HG02970 (cell line): ENCODE results near the gene CNPY2.
"Not testable (repeated sequence)": the region's sequence is repeated elsewhere in the genome, so short reads cannot be mapped to it uniquely, and the experiment has no call there.

Experiments
- ATAC-seq: cut with Tn5 transposase; IDR thresholded peaks from one replicate; pipeline ENCODE4 v1.9.1; 2021; ENCODE audit warnings: mild to moderate bottlenecking, moderate library complexity, moderate number of reproducible peaks; ENCODE audit not compliant: unreplicated experiment, low FRiP score

Gene CNPY2

DNA sequence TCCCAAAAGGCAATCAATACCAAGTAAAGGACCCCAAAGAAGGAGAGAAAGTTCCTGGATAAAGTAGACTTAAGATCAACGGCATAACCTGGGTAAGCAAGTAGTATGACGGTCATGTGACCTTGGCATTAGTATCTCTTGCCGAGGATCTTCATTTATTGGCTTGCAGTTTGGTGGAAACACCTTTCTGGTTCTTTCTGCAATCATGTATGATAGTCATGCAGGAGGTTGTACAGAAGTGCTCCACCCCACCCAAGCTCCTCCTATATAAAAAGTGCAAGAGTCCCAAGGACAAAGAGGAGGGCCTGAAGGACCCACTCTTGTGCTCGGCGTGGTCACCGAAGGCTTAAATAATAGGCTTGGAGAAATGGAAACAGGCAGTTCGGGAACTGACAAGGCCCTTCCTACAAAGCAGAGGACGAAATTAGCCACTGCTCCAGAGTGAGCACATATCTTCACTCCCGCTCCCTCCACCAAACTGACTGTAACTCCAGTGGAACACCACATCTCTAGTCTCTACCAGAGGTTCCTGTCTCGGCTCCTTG lies 16.4 kb downstream of the CNPY2 start:
- no peak for ATAC-seq

DNA sequence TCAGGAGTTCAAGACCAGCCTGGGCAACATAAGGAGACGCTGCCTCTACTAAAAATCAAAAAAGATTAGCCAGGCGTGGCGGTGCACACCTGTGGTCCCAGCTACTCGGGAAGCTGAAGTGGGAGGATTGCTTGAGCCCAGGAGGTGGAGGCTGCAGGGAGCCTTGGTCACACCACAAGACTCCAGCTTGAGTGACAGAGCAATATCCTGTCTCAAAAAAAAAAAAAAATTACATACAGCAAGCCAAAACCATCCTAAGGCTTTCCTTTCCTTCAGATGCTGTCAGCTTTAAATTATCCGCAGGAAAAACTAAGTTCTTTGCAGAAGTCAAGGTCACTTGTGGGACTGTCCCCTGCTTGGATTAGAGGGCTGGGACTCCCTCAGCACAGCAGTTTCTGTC lies 17.0 kb downstream of the CNPY2 start:
- ATAC-seq, result no peak

DNA sequence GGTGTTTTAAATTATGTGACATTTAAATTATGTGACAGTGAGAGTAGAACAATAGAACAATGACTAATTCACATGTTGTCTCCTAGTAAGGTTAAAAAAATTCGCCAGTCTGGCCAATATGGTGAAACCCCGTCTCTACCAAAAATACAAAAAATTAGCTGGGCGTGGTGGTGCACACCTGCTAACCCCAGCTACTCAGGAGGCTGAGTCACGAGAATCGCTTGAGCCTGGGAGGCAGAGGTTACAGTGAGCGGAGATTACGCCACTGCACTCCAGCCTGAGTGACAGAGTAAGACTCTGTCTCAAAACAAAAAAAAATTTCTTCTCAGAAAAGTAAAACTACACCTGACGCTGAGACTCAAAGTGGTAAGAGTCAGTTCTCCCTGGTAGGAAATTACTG lies 18.4 kb downstream of the CNPY2 start:
- ATAC-seq, result no peak

DNA sequence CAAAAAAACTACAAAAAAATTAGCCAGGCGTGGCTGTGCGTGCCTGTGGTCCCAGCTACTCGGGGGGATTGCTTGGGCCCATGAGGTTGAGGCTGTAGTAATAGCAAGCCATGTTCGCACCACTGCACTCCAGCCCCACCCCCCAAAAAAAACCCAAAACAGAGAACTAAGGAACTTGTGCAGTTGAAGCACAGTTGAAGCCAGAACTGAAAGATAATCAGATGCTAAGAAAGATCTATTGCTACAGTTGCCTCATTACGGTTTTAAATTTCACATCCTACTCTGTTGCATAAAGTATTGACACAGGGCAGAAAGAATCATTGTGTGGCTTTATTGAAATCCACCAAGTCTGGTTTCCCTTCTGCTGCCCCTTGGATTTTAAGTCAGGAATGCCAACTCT lies 19.5 kb downstream of the CNPY2 start:
- no peak for ATAC-seq

DNA sequence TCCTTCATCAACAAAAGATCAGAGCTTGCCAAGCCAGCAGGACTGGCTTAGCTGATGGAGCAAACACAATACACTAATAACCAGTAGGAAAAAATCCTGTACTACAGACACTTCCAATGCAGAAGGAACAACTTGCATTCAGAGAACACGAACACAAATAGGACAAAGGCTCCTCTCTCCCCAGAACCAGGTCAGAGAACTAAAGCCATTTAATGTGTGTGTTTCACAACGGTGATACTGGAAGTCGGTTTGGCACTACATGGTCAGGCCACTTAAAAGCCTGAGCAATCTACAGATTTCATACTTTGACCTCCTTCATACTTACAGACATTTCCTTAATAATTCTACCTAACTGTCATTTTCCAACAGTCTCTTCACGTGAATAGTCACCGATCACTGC lies 22.0 kb downstream of the CNPY2 start:
- ATAC-seq, result no peak

DNA sequence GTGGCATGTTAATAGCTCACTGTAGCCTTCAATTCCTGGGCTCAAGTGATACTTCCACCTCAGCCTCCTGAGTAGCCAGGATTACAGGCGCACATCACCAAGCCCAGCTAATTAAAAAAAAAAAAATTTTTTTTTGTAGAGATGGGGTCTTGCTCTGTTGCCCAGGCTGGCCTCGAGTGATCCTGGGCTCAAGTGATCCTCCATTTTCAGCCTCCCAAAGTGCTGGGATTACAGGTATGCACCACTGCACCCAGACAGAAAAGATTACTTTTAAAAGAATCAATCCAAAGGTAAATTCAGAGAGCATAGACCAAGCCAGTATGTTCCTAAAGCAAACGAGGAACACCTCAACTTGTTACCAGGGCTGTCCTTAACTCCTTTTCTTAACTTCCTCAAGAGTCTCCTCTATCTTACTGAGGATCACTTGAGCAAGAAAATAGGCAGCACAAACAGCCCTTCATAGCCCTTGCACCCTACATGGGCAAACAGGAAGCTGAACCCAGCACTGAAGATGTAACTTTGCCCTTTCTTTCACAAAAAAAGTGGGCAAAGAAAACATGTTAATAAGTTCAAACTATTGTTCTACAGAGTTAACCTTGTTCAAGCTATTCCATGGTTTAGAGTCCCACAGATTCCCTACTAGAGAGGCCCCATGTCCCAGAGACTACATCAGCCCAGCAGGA lies 26.9 kb downstream of the CNPY2 start:
- no peak for ATAC-seq

DNA sequence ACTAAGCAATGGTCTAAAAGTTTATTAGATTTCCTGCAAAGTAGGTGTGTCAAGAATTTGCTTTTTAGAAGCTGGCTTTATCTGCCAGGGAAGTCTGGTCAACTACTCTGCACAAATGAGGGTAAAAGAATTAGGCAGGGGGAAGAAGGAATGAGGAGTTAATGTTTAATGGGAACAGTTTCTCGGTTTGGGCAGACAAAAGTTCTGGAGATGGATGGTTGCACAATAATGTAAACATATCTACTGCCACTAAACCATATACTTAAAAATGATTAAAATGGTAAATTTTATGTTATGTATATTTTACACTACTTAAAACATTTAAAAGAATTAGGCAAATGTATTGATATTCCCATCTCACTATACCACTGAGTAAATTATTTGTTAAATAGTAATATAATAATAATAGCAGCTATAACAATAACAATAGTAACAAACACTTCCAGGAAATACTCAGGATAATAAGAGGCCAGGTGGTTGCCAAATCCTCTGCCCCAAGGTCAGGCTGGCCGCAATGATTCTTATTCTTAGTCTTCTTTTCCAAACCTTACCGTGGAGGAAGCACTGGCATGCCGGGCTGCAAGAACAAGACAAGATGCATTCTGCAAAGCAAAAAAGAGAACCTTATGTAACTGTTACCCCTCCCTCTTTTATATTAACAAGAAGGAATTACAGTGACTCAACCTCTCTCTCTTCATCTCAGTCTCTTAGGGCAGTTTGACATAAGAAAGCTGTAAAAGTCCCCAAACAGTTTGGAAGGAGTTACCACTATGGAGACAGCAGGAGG lies 29.6 kb downstream of the CNPY2 start:
- ATAC-seq, result no peak

DNA sequence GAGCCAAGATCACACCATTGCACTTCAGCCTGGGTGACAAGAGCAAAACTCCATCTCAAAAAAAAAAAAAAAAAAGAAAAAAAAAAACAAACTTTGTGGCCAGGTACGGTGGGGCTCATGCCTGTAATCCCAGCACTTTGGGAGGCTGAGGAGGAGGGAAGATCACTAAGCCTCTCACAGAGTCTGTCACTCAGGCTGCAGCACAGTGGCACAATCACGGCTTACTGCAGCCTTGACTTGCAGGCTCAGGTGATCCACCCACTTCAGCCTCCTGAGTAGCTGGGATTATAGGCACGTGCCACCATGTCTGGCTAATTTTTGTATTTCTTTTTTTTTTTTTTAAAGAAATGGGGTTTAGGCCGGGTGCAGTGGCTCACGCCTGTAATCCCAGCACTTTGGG lies 31.5 kb downstream of the CNPY2 start:
- not testable (repeated sequence) for ATAC-seq

DNA sequence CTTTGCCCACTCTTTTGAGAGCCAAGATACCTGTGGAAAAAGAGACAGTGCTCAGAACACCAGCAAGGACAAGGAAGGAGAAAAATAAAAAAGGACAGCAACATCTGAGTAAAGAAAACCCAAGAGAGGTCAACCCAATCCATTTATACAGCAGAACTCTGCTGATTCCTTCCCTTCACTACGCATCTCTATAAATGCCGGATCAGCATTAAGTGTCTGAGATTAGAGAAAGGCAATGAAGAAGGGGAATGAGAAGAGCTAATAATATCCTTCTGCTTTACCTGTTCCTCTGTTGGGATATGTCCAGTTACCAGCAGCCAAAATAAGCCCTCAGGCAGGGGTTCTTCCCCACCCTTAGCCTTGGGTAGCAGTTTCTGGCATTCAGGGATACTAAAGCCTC lies 33.2 kb downstream of the CNPY2 start:
- no peak for ATAC-seq

DNA sequence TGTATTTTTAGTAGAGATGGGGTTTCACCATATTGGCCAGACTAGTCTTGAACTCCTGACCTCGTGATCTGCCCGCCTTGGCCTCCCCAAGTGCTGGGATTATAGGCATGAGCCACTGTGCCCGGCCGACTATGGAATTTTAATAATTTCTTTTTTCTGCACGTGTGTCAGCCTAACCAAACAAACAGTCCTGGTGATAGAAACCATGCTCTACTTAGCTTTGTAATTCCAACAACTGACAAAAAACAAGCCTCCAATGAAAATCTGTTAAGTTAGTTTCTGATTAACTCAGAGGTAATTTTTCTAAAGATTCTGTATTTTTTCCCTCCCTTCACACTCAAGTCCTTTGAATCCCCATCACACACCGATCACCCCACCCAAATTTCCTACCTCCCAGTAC lies 33.8 kb downstream of the CNPY2 start:
- no peak for ATAC-seq

DNA sequence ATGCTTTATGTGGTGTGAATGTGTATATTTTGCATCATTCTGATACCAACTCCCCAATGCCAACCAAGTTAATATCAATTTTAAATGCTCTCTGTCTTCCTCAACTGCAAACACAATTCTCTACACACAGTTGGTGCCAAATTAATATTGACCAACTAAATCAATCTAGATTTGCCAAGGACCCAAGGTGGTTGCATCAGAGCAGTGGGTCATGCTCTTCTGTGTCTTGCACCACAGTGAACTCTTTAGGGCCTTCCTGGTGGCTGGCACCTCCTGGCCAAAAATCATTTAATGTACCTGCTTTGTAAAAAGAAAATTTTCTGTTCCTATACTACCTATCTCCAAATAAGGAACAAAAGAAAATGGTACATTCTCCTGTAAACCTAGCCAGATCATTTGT lies 34.9 kb downstream of the CNPY2 start:
- ATAC-seq, result no peak

DNA sequence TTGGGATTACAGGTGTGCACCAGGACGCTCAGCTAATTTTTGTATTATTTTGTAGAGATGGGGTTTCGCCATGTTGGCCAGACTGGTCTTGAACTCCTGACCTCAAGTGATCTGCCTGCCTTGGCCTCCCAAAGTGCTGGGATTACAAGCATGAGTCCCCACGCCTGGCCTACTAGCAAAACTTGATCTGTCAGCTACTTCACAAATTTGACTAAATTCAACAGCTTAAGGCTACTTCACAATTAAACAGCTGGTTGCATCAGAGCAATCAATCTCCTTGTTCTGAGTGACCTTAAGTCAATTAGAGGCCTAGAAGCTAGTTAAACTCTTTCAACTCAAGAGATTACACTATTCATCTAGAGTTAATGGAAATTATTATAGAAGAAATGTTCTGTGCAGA lies 36.9 kb downstream of the CNPY2 start:
- no peak for ATAC-seq

DNA sequence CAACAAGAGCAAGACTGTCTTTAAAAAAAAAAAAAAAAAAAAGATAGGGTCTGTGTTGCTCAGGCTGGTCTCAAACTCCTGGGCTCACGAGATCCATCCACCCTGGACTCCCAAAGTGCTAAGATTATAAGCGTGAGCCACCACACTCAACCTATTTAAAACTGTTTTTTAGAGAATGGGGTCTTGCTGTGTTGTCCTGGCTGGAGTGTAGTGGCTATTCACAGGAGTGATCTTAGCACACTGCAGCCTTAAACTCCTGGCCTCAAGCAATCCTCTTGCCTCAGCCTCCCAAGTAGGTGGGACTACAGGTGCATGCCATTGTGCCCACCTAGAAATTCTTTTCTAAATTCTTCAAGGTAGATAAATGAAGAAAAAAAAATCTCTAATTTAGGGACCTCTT lies 41.5 kb downstream of the CNPY2 start:
- no peak for ATAC-seq

DNA sequence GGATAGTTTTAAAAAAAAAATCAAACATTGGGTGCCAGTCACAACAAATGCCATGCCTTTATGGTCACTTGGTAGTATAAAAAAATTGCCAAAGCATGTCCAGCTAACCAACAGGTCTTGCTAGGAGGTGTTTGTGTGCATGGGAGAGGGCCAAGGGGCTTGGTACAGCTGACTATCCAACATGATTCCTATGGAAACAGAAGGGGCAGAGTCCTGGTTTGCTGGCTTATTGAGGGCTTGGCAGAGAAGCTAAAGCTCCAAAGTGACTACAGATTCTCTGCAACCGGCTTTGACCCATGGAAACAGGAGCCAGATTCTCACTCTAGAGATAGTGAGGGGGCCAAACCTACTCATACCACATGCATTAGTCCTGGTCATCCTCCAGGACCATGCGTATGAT lies 43.3 kb downstream of the CNPY2 start:
- not testable (repeated sequence) for ATAC-seq

DNA sequence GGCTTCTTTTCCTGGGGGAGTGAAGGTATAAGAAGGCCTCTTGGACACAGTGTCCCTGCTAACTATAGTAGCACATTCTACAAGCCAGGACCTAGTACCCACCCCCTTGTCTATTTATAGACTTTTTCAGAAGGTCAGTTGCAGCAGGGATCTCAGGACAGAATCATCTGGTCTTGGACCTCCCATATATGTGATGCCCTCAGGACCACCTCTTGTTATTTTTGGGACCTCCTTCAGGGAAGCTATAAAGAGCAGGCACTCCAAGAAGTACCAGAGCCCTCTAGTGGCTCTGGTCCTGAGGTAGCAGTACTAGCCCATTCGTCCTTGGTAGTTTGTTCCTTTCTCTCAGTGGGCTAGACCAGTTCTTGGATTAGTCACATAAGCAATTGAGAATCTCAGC lies 44.8 kb downstream of the CNPY2 start:
- no peak for ATAC-seq

DNA sequence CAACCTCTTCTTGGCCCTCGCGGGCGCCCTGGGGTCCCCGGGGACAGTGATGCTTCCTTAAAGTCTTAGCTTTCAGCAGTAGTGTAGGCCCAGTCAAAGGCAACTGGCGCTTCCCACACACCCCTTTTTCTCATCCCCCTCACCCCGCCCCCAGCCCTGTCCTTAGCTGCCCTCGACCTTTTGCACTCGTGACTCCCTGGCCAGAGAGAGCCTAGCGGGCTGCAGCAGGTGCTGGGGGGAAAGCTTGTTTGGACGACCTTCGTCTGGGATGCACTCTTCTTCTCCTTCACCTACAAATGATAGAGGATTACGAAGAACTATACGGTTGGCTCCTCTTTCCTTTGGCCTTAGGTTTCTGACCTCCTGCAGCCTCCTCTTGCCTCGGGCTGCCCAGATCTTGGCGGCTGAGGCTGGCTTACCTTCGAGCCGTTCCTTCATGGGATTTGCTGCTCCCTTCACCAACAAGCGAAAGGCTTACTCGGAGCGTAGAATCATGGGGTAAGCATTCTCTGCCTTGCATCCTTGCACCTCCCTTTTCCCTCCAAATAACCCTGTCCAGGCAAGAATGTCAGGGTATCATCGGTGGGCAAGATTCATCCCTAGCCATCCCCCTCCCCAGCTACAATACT lies 48.2 kb downstream of the CNPY2 start:
- ATAC-seq, result peak; percentile 19

DNA sequence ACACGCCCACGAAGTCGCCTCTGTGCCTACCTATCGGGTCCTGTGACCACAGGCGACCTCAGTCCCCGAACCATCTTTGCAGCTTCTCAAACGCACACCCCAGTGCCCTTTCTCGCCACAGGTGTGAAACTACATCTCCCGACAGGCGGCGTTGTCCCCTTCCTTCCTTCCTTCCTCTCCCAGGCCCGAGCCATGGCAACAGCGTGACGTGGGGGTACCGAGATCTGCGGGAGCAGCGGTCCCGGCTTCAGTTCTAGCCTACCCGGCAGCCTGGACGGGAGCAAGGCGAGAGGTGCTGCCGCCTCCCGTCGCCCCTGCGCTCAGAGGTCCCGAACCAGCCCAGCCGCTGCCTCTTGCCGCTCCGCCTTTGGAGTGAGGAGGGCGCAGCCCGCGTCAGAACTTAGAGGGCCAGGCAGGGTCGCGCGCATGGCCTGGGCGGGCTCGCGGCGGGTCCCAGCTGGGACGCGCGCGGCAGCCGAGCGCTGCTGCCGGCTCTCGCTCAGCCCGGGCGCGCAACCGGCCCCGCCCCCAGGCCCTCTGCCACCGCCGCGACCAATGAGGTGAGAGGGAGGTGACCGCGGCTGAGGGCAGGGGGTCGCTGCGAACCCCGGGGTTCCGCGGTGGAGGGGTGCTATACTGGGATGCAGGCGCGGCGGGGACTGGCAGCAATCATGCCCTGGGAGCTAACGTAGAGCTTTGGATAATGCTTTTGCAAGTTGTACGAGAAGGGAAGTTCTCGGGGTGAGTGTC lies 48.9 kb downstream of the CNPY2 start, which contains the start of gene COQ10A:
COQ10A (plus strand) TSS at position 250 of the 750 bp plus-strand sequence; CDS start at position 427, 177 bp downstream.
- ATAC-seq, result peak; percentile 79

DNA sequence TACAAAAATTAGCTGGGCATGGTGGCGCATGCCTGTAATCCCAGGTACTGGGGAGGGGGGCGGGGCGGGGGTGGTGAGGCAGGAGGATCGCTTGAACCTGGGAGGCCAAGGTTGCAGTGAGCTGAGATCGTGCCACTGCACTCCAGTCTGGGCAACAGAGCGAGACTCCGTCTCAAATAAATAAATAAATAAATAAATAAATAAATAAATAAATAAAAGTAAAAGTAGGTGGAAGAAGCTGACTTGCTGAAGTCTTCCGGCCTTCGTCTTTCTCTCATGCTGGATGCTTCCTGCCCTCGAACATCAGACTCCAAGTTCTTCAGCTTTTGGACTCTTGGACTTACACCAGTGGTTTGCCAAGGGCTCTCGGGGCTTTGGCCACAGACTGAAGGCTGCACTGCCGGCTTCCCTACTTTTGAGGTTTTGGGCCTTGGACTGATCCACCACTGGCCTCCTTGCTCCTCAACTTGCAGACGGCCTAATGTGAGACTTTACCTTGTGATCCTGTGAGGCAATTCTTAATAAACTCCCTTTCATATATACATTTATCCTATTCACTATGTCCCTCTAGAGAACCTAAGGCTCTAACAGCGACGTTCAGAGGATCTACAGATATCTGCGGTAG lies 49.6 kb downstream of the CNPY2 start:
- not testable (repeated sequence) for ATAC-seq

DNA sequence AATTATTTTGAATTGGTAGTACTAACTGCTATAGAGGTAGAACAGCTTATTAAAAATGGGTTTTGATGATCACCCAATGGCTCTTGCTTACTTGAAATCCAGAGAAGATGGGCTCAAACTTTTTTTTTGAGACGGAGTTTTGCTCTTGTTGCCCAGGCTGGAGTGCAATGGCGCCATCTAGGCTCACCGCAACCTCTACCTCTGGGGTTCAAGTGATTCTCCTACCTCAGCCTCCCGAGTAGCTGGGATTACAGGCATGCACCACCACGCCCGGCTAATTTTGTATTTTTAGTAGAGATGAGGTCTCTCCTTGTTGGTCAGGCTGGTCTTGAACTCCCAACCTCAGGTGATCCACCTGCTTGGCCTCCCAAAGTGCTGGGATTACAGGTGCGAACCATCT lies 52.8 kb downstream of the CNPY2 start:
- ATAC-seq, result not testable (repeated sequence)
